Nephron progenitor cell (in vitro differentiated cells): ENCODE measurements around the gene ADGRG2.

Experiments
- DNase-seq: peaks from one replicate; pipeline ENCODE4 v3.0.0; 2021
- H3K27ac Mint-ChIP-seq: 2 replicates; pipeline ENCODE4 v1.8.0; 2021; ENCODE audit warnings: mild to moderate bottlenecking, moderate library complexity, mixed read lengths
- H3K27me3 Mint-ChIP-seq: 2 replicates; pipeline ENCODE4 v1.8.0; 2021; ENCODE audit warnings: mild to moderate bottlenecking, low read depth, mixed read lengths; ENCODE audit not compliant: poor library complexity
- H3K36me3 Mint-ChIP-seq: 2 replicates; pipeline ENCODE4 v1.8.0; 2021; ENCODE audit warnings: low read depth, mixed read lengths
- H3K4me1 Mint-ChIP-seq: 2 replicates; pipeline ENCODE4 v1.8.0; 2021; ENCODE audit warnings: mixed read lengths
- H3K4me3 Mint-ChIP-seq: 2 replicates; pipeline ENCODE4 v1.8.0; 2021; ENCODE audit warnings: mild to moderate bottlenecking, moderate library complexity, mixed read lengths
- H3K9me3 Mint-ChIP-seq: 2 replicates; pipeline ENCODE4 v1.8.0; 2021; ENCODE audit warnings: mild to moderate bottlenecking, moderate library complexity, mixed read lengths
- CTCF ChIP-seq: fragments of 200-600 bp; sonication (generic); IDR thresholded peaks from 2 replicates; pipeline ENCODE4 v1.5.0; 2021; ENCODE audit warnings: antibody characterized with exemption

The ADGRG2 gene

GRCh38 chrX:18955676-18956075 lies 166.6 kb downstream of the ADGRG2 start:
- H3K4me1 Mint-ChIP-seq, result no peaks in the 10 kb centered on the region
- no peak for TF ChIP-seq CTCF
- no peak overlapping the region for H3K4me3 Mint-ChIP-seq
- H3K27me3 Mint-ChIP-seq, result no peaks in the 10 kb centered on the region
- H3K9me3 Mint-ChIP-seq, result peaks cover 38% of the 10 kb centered on the region
- DNase-seq, result no peak
- H3K27ac Mint-ChIP-seq, result no peak overlapping the region
- peaks cover 10% of the 10 kb centered on the region for H3K36me3 Mint-ChIP-seq

- Mint-ChIP-seq H3K4me1 (peaks cover 5% of the 10 kb centered on the region), H3K36me3 (peaks cover 26% of the 10 kb centered on the region), H3K9me3 (peaks cover 47% of the 10 kb centered on the region), H3K27ac (no peak overlapping the region), H3K27me3 (no peaks in the 10 kb centered on the region), H3K4me3 (no peak overlapping the region)
- DNase-seq, result no peak
- TF ChIP-seq CTCF, result no peak
Measured at GRCh38 chrX:18951032-18951431, 171.2 kb downstream of the ADGRG2 start.

- Mint-ChIP-seq H3K9me3 (peaks cover 50% of the 10 kb centered on the region), H3K4me3 (no peak overlapping the region), H3K27ac (no peak overlapping the region), H3K36me3 (peaks cover 26% of the 10 kb centered on the region), H3K27me3 (no peaks in the 10 kb centered on the region), H3K4me1 (peaks cover 5% of the 10 kb centered on the region)
- no peak for DNase-seq
- no peak for TF ChIP-seq CTCF
Measured at GRCh38 chrX:18949944-18950301, 172.3 kb downstream of the ADGRG2 start.

GRCh38 chrX:18949291-18949943 lies 172.9 kb downstream of the ADGRG2 start:
- H3K4me1 Mint-ChIP-seq, result peaks cover 5% of the 10 kb centered on the region
- DNase-seq, result no peak
- TF ChIP-seq CTCF, result no peak
- H3K9me3 Mint-ChIP-seq, result peaks cover 50% of the 10 kb centered on the region
- peaks cover 26% of the 10 kb centered on the region for H3K36me3 Mint-ChIP-seq
- H3K4me3 Mint-ChIP-seq, result no peak overlapping the region
- H3K27me3 Mint-ChIP-seq, result no peaks in the 10 kb centered on the region
- no peak overlapping the region for H3K27ac Mint-ChIP-seq

GRCh38 chrX:18946611-18947010 lies 175.7 kb downstream of the ADGRG2 start:
- H3K4me1 Mint-ChIP-seq, result peaks cover 5% of the 10 kb centered on the region
- H3K27me3 Mint-ChIP-seq, result no peaks in the 10 kb centered on the region
- H3K9me3 Mint-ChIP-seq, result peaks cover 54% of the 10 kb centered on the region
- TF ChIP-seq CTCF, result no peak
- no peak overlapping the region for H3K27ac Mint-ChIP-seq
- no peak for DNase-seq
- H3K36me3 Mint-ChIP-seq, result peaks cover 37% of the 10 kb centered on the region
- H3K4me3 Mint-ChIP-seq, result no peak overlapping the region

- Mint-ChIP-seq H3K9me3 (peaks cover 54% of the 10 kb centered on the region), H3K27me3 (no peaks in the 10 kb centered on the region)
Measured at GRCh38 chrX:18946157-18946556, 176.1 kb downstream of the ADGRG2 start.

More at GRCh38 chrX:18946157-18946556, 176.1 kb downstream of the ADGRG2 start:
- peaks cover 36% of the 10 kb centered on the region for H3K36me3 Mint-ChIP-seq
- H3K4me3 Mint-ChIP-seq, result no peak overlapping the region
- DNase-seq, result no peak
- H3K4me1 Mint-ChIP-seq, result peaks cover 5% of the 10 kb centered on the region
- no peak for TF ChIP-seq CTCF
- H3K27ac Mint-ChIP-seq, result no peak overlapping the region
